Psoas muscle (tissue), 8 donors: ENCODE results near the gene LYZL2. TPM values are rescaled to one million over a fixed set of nuclear protein-coding genes. Genes with fewer than 3 reads are reported as not detected.
"Not testable (repeated sequence)": the region's sequence is repeated elsewhere in the genome, so short reads cannot be mapped to it uniquely, and the experiment has no call there.

ENCODE experiments used
- ATAC-seq, 4 donors: fragments of 200-7000 bp; cut with Tn5 transposase; one replicate each; pipeline ENCODE4 v1.9.1; 2020; ENCODE audit warnings: moderate library complexity in 3 of 4, mild to moderate bottlenecking in 2 of 4
- DNase-seq, 2 donors: peaks; one replicate each; pipeline ENCODE4 v3.0.0-alpha.2; 2020
- H3K27ac ChIP-seq: fragments of 200-600 bp; one replicate; pipeline ENCODE4 v1.8.0; 2022
- H3K27me3 ChIP-seq, 3 donors: fragments of 200-600 bp in 1 of 3; one replicate each; pipeline versions ENCODE4 v1.6.1 to v1.8.0; 2013 to 2022; ENCODE audit warnings: low read length in 2 of 3, mild to moderate bottlenecking in 2 of 3, moderate library complexity in 1 of 3; ENCODE audit not compliant: insufficient read depth in 3 of 3
- H3K36me3 ChIP-seq, 2 donors: fragments of 200-600 bp in 1 of 2; one replicate each; pipeline versions ENCODE4 v1.6.1 to v1.8.0; 2013 to 2022; ENCODE audit warnings: low read depth in 1 of 2, mild to moderate bottlenecking in 1 of 2, moderate library complexity in 1 of 2; ENCODE audit not compliant: insufficient read depth in 1 of 2
- H3K4me1 ChIP-seq: fragments of 200-600 bp; one replicate; pipeline ENCODE4 v1.8.0; 2022
- H3K4me3 ChIP-seq: fragments of 200-600 bp; one replicate; pipeline ENCODE4 v1.8.0; 2022; ENCODE audit warnings: mild to moderate bottlenecking
- H3K9me3 ChIP-seq: fragments of 200-600 bp; one replicate; pipeline ENCODE4 v1.8.0; 2022
- CTCF ChIP-seq: fragments of 200-600 bp; IDR thresholded peaks from one replicate; pipeline ENCODE4 v1.8.0; 2022; ENCODE audit warnings: antibody characterized with exemption
- WGBS, 3 donors: extraction: QIAGEN DNeasy Blood & Tissue Kit; methylation state at CpG; one replicate each; pipeline versions ENCODE4 v1.1.6 to v1.1.7; 2013; 5-methylcytosine and 5-hydroxymethylcytosine counted together
- intact Hi-C, 2 donors: fragments of 100-400 bp; cut with DNase I; formaldehyde crosslinking; loops; one replicate each; pipeline versions ENCODE4 v1.11.0 to v1.14.2; 2022
- polyA plus RNA-seq, 3 donors: library from polyadenylated mRNA; stranded (reverse); fragments of 200-250 nt; gene quantifications; one replicate each; pipeline ENCODE4 v1.2.3, GENCODE V29; 2013
- total RNA-seq, 4 donors: library from RNA; stranded (reverse); fragmentation: NEBNext Ultra II Directional in 2 of 4; extraction: Animal tissue kit (Norgen Biotek cat#: 25700) in 2 of 4; gene quantifications; one replicate each; pipeline versions ENCODE4 v1.2.1 to v1.2.4, GENCODE V29; 2021 to 2023
- donor health status: healthy with polysubstance abuse.
- donor health status: DM: no; HTN: no; CAD: no; lungs with moderate emphysema.
- donor health status: Bipolar disorder and iron deficiency.
- donor health status: healthy.
- donor health status: DM: yes; HTN: yes; CAD: no.
- donor health status: DM: no; HTN: no; CAD: no.
- donor health status: DM: no; HTN: no; CAD: no.
- donor health status: DM: yes; HTN: yes; CAD: no.

The LYZL2 gene
- total and polyA plus RNA-seq, 7 donors: not detected

- no peaks in the 10 kb centered on the region for H3K27me3 ChIP-seq
- TF ChIP-seq CTCF: no peak
- no peak for DNase-seq
- peaks cover 17% of the 10 kb centered on the region for H3K4me1 ChIP-seq
- H3K27ac ChIP-seq: no peak overlapping the region
- intact Hi-C loops: no loop called here
- no peak for ATAC-seq
- H3K9me3 ChIP-seq: no peaks in the 10 kb centered on the region
- no peak overlapping the region for H3K4me3 ChIP-seq
- 58 to 59% (median 58%) methylated on average over 8 of the region's 8 CpGs for WGBS, 3 donors
- no peaks in the 10 kb centered on the region for H3K36me3 ChIP-seq
Observed at GRCh38 chr10:30647089-30647488, 17.5 kb upstream of the LYZL2 start.

- Histone ChIP-seq H3K4me1 (peaks cover 13% of the 10 kb centered on the region), H3K27me3 (no peaks in the 10 kb centered on the region), H3K27ac (no peak overlapping the region), H3K36me3 (no peaks in the 10 kb centered on the region), H3K4me3 (no peak overlapping the region), H3K9me3 (no peaks in the 10 kb centered on the region)
- intact Hi-C loops: no loop called here
- peak; percentile 37 to 66 (median 58) for ATAC-seq
- 5 to 6% (median 6%) methylated on average over 10 to 15 of the region's 15 CpGs for WGBS, 3 donors
- peak; percentile 15 to 66 for DNase-seq
- no peak for TF ChIP-seq CTCF
Observed at GRCh38 chr10:30645340-30645827, 15.8 kb upstream of the LYZL2 start.

GRCh38 chr10:30644408-30644861 is 14.9 kb upstream of the LYZL2 start:
- DNase-seq, H3K27ac ChIP-seq, intact Hi-C loops, H3K9me3 ChIP-seq, H3K4me3 ChIP-seq, H3K27me3 ChIP-seq, ATAC-seq, H3K36me3 ChIP-seq: not testable (repeated sequence)
- 66 to 78% (median 67%) methylated on average over 5 of the region's 5 CpGs for WGBS, 3 donors
- H3K4me1 ChIP-seq: peaks cover 13% of the 10 kb centered on the region

GRCh38 chr10:30643557-30644199 is 14.1 kb upstream of the LYZL2 start:
- H3K9me3 ChIP-seq, H3K4me3 ChIP-seq, H3K27me3 ChIP-seq, intact Hi-C loops, H3K27ac ChIP-seq, H3K36me3 ChIP-seq: not testable (repeated sequence)
- WGBS, 3 donors: 22 to 49% (median 27%) methylated on average over 11 to 12 of the region's 12 CpGs
- H3K4me1 ChIP-seq: peaks cover 13% of the 10 kb centered on the region
- ATAC-seq: peak; percentile 76 to 85 (median 80)
- DNase-seq: peak in 1 of 2 donors; percentile 52

- peaks cover 13% of the 10 kb centered on the region for H3K4me1 ChIP-seq
- not testable (repeated sequence) for H3K27ac ChIP-seq
- 59 to 78% (median 72%) methylated on average over 7 to 9 of the region's 13 CpGs for WGBS, 3 donors
Observed at GRCh38 chr10:30642856-30643255, 13.3 kb upstream of the LYZL2 start.

GRCh38 chr10:30639946-30640786 is 10.6 kb upstream of the LYZL2 start:
- intact Hi-C loops: no loop called here
- TF ChIP-seq CTCF: peak; percentile 85
- ATAC-seq: no peak

More at GRCh38 chr10:30642856-30643255, 13.3 kb upstream of the LYZL2 start:
- intact Hi-C loops, H3K27me3 ChIP-seq, DNase-seq, H3K36me3 ChIP-seq, H3K9me3 ChIP-seq, H3K4me3 ChIP-seq: not testable (repeated sequence)
- peak in 3 of 4 donors; percentile 30 to 58 (median 54) for ATAC-seq

More at GRCh38 chr10:30639946-30640786, 10.6 kb upstream of the LYZL2 start:
- 35 to 40% (median 39%) methylated on average over 6 of the region's 6 CpGs for WGBS, 3 donors
- Histone ChIP-seq H3K27ac (no peak overlapping the region), H3K4me1 (peaks cover 10% of the 10 kb centered on the region), H3K36me3 (no peaks in the 10 kb centered on the region), H3K27me3 (peaks cover 0 to 3% (median 0%) of the 10 kb centered on the region in 3 donors), H3K4me3 (no peak overlapping the region), H3K9me3 (no peaks in the 10 kb centered on the region)
- no peak for DNase-seq
